B cell (primary cell): ENCODE measurements around the gene ZMYND19.

Experiments
- CTCF ChIP-seq: fragments of 200-600 bp; IDR thresholded peaks from one replicate; pipeline ENCODE4 v1.8.0; 2022; ENCODE audit warnings: antibody characterized with exemption, mild to moderate bottlenecking
- EZH2 ChIP-seq: IDR thresholded peaks from 2 replicates; pipeline ENCODE4 v1.6.1; 2012; ENCODE audit warnings: borderline replicate concordance, low read depth, mild to moderate bottlenecking, moderate library complexity, low read length; ENCODE audit not compliant: insufficient read depth, poor library complexity, severe bottlenecking

GRCh38 chr9:137619240-137620047 lies 29.1 kb upstream of the ZMYND19 start:
- TF ChIP-seq CTCF = no peak
- no peak for TF ChIP-seq EZH2
